Osteoblast (primary cell): ENCODE measurements around the gene ASPHD2. TPM values are rescaled to one million over a fixed set of nuclear protein-coding genes. Genes with fewer than 3 reads are reported as not detected.

Experiments
- DNase-seq: peaks from one replicate; pipeline ENCODE4 v3.0.0; 2011; ENCODE audit warnings: low spot score, mixed read lengths; ENCODE audit not compliant: insufficient read length; ENCODE audit errors: missing footprints
- H2AFZ ChIP-seq: 2 replicates; pipeline ENCODE4 v1.6.0; 2011; ENCODE audit warnings: mild to moderate bottlenecking, low read length
- H3K27ac ChIP-seq: 2 replicates; pipeline ENCODE4 v1.5.1; 2011; ENCODE audit warnings: mild to moderate bottlenecking, low read depth, low read length, moderate library complexity
- H3K27me3 ChIP-seq: 2 replicates; pipeline ENCODE4 v1.6.0; 2012; ENCODE audit warnings: mild to moderate bottlenecking, control low read depth, inconsistent platforms, low read length, moderate library complexity; ENCODE audit not compliant: insufficient read depth
- H3K36me3 ChIP-seq: 2 replicates; pipeline ENCODE4 v1.5.1; 2011; ENCODE audit warnings: mild to moderate bottlenecking, low read length, control low read depth, moderate library complexity; ENCODE audit not compliant: insufficient read depth
- H3K4me1 ChIP-seq: 2 replicates; pipeline ENCODE4 v1.5.1; 2011; ENCODE audit warnings: mild to moderate bottlenecking, low read length, control low read depth, moderate library complexity; ENCODE audit not compliant: insufficient read depth
- H3K4me2 ChIP-seq: 2 replicates; pipeline ENCODE4 v1.6.0; 2011; ENCODE audit warnings: mild to moderate bottlenecking, low read length; ENCODE audit not compliant: insufficient read depth
- H3K4me3 ChIP-seq: fragments of 200-600 bp; sonication (generic); 3 replicates; pipeline ENCODE4 v1.5.1; 2012; ENCODE audit warnings: mild to moderate bottlenecking, low read length, inconsistent platforms; ENCODE audit not compliant: insufficient read depth
- H3K79me2 ChIP-seq: 2 replicates; pipeline ENCODE4 v1.6.0; 2012; ENCODE audit warnings: mild to moderate bottlenecking, low read length, control low read depth, inconsistent platforms; ENCODE audit not compliant: insufficient read depth
- H3K9me3 ChIP-seq: 2 replicates; pipeline ENCODE4 v1.5.1; 2011; ENCODE audit warnings: low read depth, low read length, control low read depth
- H4K20me1 ChIP-seq: 2 replicates; pipeline ENCODE4 v1.6.0; 2012; ENCODE audit warnings: mild to moderate bottlenecking, low read length, control low read depth; ENCODE audit not compliant: insufficient read depth
- CTCF ChIP-seq: IDR thresholded peaks from 2 replicates; pipeline ENCODE4 v1.5.1; 2011; ENCODE audit warnings: mild to moderate bottlenecking, low read depth, low read length, moderate library complexity; ENCODE audit errors: extremely low read depth
- total RNA-seq: library from RNA; depleted of rRNA; stranded (reverse); fragments of >200 nt; gene quantifications from 2 replicates; pipeline ENCODE4 v1.2.3, GENCODE V29; 2012

Gene ASPHD2
- total RNA-seq, 1 donor: 6.2 TPM

- Histone ChIP-seq H3K27ac (no peak overlapping the region), H3K79me2 (no peaks in the 10 kb centered on the region), H4K20me1 (no peaks in the 10 kb centered on the region), H2AFZ (no peak overlapping the region), H3K27me3 (no peaks in the 10 kb centered on the region), H3K9me3 (no peaks in the 10 kb centered on the region), H3K4me2 (no peak overlapping the region), H3K4me1 (no peaks in the 10 kb centered on the region), H3K36me3 (no peaks in the 10 kb centered on the region), H3K4me3 (no peak overlapping the region)
- TF ChIP-seq CTCF: no peak
- DNase-seq: no peak
These were observed 16.7 kb downstream of the ASPHD2 start for GRCh38 chr22:26445577-26446275.

- Histone ChIP-seq H3K79me2 (no peaks in the 10 kb centered on the region), H3K4me3 (peak overlapping the region; percentile 56), H3K9me3 (no peaks in the 10 kb centered on the region), H3K4me1 (no peaks in the 10 kb centered on the region), H4K20me1 (no peaks in the 10 kb centered on the region), H3K27me3 (no peaks in the 10 kb centered on the region), H3K27ac (no peak overlapping the region), H3K36me3 (peaks cover 6% of the 10 kb centered on the region), H2AFZ (peak overlapping the region; percentile 63), H3K4me2 (peak overlapping the region; percentile 72)
- DNase-seq: no peak
- TF ChIP-seq CTCF: no peak
These were observed 17.9 kb downstream of the ASPHD2 start for GRCh38 chr22:26446808-26447515.

GRCh38 chr22:26447584-26448329, 18.7 kb downstream of the ASPHD2 start:
- peak overlapping the region; percentile 72 for H3K4me2 ChIP-seq
- H3K79me2 ChIP-seq: no peaks in the 10 kb centered on the region
- peak overlapping the region; percentile 56 for H3K4me3 ChIP-seq
- no peaks in the 10 kb centered on the region for H3K4me1 ChIP-seq
- DNase-seq: no peak
- H3K9me3 ChIP-seq: no peaks in the 10 kb centered on the region
- no peak overlapping the region for H3K27ac ChIP-seq
- no peak for TF ChIP-seq CTCF
- H2AFZ ChIP-seq: peak overlapping the region; percentile 63
- no peaks in the 10 kb centered on the region for H4K20me1 ChIP-seq
- H3K36me3 ChIP-seq: peaks cover 14% of the 10 kb centered on the region
- H3K27me3 ChIP-seq: no peaks in the 10 kb centered on the region

GRCh38 chr22:26448334-26448733, 19.3 kb downstream of the ASPHD2 start:
- Histone ChIP-seq H3K4me2 (no peak overlapping the region), H3K27me3 (no peaks in the 10 kb centered on the region), H3K36me3 (peaks cover 15% of the 10 kb centered on the region), H2AFZ (no peak overlapping the region), H3K9me3 (no peaks in the 10 kb centered on the region), H3K4me3 (no peak overlapping the region), H4K20me1 (no peaks in the 10 kb centered on the region), H3K4me1 (no peaks in the 10 kb centered on the region), H3K79me2 (no peaks in the 10 kb centered on the region), H3K27ac (no peak overlapping the region)
- no peak for DNase-seq
- no peak for TF ChIP-seq CTCF
